Trophoblast cell (in vitro differentiated cells and primary cell): ENCODE data around the gene TNIK.

Experiments used
- DNase-seq, 2 donors: peaks; one replicate each; pipeline ENCODE4 v3.0.0-alpha.2; 2016
- H2AFZ ChIP-seq: 2 replicates; pipeline ENCODE4 v1.6.1; 2013; ENCODE audit warnings: low read length, moderate library complexity, mild to moderate bottlenecking; ENCODE audit not compliant: insufficient read depth, poor library complexity
- H2AK5ac ChIP-seq: 2 replicates; pipeline ENCODE4 v1.6.1; 2013; ENCODE audit warnings: mild to moderate bottlenecking, low read length
- H2BK120ac ChIP-seq: 2 replicates; pipeline ENCODE4 v1.6.1; 2013; ENCODE audit warnings: low read length, mild to moderate bottlenecking, moderate library complexity; ENCODE audit not compliant: insufficient read depth, poor library complexity
- H2BK12ac ChIP-seq: 2 replicates; pipeline ENCODE4 v1.6.1; 2013; ENCODE audit warnings: mild to moderate bottlenecking, low read length, moderate library complexity
- H2BK5ac ChIP-seq: 2 replicates; pipeline ENCODE4 v1.6.1; 2013; ENCODE audit warnings: low read length, low read depth, moderate library complexity, mild to moderate bottlenecking; ENCODE audit not compliant: poor library complexity
- H3K14ac ChIP-seq: 2 replicates; pipeline ENCODE4 v1.6.1; 2013; ENCODE audit warnings: mild to moderate bottlenecking, low read length
- H3K18ac ChIP-seq: 2 replicates; pipeline ENCODE4 v1.6.1; 2013; ENCODE audit warnings: mild to moderate bottlenecking, low read length
- H3K23ac ChIP-seq: 2 replicates; pipeline ENCODE4 v1.6.1; 2013; ENCODE audit warnings: low read length
- H3K27ac ChIP-seq: 2 replicates; pipeline ENCODE4 v1.5.1; 2013; ENCODE audit warnings: low read depth, mild to moderate bottlenecking, inconsistent platforms, low read length, moderate library complexity
- H3K27me3 ChIP-seq: 2 replicates; pipeline ENCODE4 v1.6.1; 2013; ENCODE audit warnings: inconsistent platforms, mild to moderate bottlenecking, low read length, moderate library complexity; ENCODE audit not compliant: insufficient read depth
- H3K36me3 ChIP-seq, 2 experiments: 1 replicate in 1 of 2; 2 replicates in 1 of 2; pipeline ENCODE4 v1.6.1; 2013; ENCODE audit warnings: low read length in 2 of 2, mild to moderate bottlenecking in 2 of 2, moderate library complexity in 1 of 2; ENCODE audit not compliant: insufficient read depth in 2 of 2, control insufficient read depth in 1 of 2
- H3K4ac ChIP-seq: 2 replicates; pipeline ENCODE4 v1.6.1; 2013; ENCODE audit warnings: low read depth, mild to moderate bottlenecking, low read length, moderate library complexity
- H3K4me1 ChIP-seq, 2 experiments: 1 replicate in 1 of 2; 2 replicates in 1 of 2; pipeline ENCODE4 v1.6.1; 2013; ENCODE audit warnings: low read length in 2 of 2, mild to moderate bottlenecking in 2 of 2, moderate library complexity in 1 of 2; ENCODE audit not compliant: insufficient read depth in 2 of 2, control insufficient read depth in 1 of 2
- H3K4me2 ChIP-seq: 2 replicates; pipeline ENCODE4 v1.6.1; 2013; ENCODE audit warnings: inconsistent platforms, mild to moderate bottlenecking, low read length, moderate library complexity
- H3K4me3 ChIP-seq: 2 replicates; pipeline ENCODE4 v1.5.1; 2013; ENCODE audit warnings: mild to moderate bottlenecking, low read depth, low read length, inconsistent platforms
- H3K79me1 ChIP-seq: one replicate; pipeline ENCODE4 v1.6.1; 2013; ENCODE audit warnings: low read length
- H3K79me2 ChIP-seq: 2 replicates; pipeline ENCODE4 v1.6.1; 2013; ENCODE audit warnings: low read length, mild to moderate bottlenecking; ENCODE audit not compliant: control insufficient read depth, insufficient read depth, poor library complexity
- H3K9ac ChIP-seq: 2 replicates; pipeline ENCODE4 v1.6.1; 2013; ENCODE audit warnings: mild to moderate bottlenecking, low read length
- H3K9me3 ChIP-seq: 2 replicates; pipeline ENCODE4 v1.6.1; 2013; ENCODE audit warnings: low read depth, mild to moderate bottlenecking, control low read depth, inconsistent platforms, low read length; ENCODE audit not compliant: insufficient read depth
- H4K12ac ChIP-seq: 2 replicates; pipeline ENCODE4 v1.6.1; 2013; ENCODE audit warnings: low read depth, mild to moderate bottlenecking, low read length, moderate library complexity
- H4K8ac ChIP-seq: 2 replicates; pipeline ENCODE4 v1.6.1; 2013; ENCODE audit warnings: low read depth, mild to moderate bottlenecking, low read length, moderate library complexity
- H4K91ac ChIP-seq: one replicate; pipeline ENCODE4 v1.6.1; 2013; ENCODE audit warnings: low read depth, mild to moderate bottlenecking, low read length, moderate library complexity
- WGBS: extraction: QIAGEN DNeasy Blood & Tissue Kit; methylation state at CpG from one replicate; pipeline ENCODE4 v1.1.7; 2013; ENCODE audit warnings: missing lambda C conversion rate; ENCODE audit not compliant: insufficient read length, insufficient coverage; ENCODE audit errors: extremely low coverage; 5-methylcytosine and 5-hydroxymethylcytosine counted together

TNIK gene

DNA sequence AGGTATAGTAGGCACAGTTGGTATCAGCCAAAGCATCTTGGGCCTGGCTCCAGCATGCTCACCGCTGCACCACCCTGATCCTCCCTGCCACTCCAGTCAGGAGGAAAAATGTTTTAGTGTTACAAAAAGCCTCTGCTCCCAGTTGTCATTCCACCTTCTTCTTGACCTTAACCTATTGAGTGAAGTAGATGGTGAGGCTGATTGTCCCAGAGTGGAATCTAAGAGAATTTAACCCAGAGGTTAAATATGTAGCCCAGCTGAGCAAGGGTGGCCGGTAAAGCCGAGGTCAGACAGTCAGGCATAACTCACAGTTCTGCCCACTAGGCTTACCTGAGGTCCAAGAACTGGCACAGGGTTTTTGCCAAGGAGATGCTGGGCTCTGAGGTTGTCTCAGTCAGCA is 30.7 kb upstream of the TNIK start:
- no peak overlapping the region for H3K4ac ChIP-seq
- H3K9ac ChIP-seq: no peak overlapping the region
- H3K23ac ChIP-seq: no peak overlapping the region
- no peaks in the 10 kb centered on the region for H3K79me2 ChIP-seq
- H3K79me1 ChIP-seq: no peaks in the 10 kb centered on the region
- H2BK12ac ChIP-seq: no peak overlapping the region
- H4K8ac ChIP-seq: no peak overlapping the region
- H3K4me3 ChIP-seq: no peak overlapping the region
- no CpG with 5 or more reads among the region's 3 CpGs for WGBS
- H3K14ac ChIP-seq: no peak overlapping the region
- no peak overlapping the region for H2AFZ ChIP-seq
- H2AK5ac ChIP-seq: no peak overlapping the region
- H3K4me1 ChIP-seq: peaks cover 0 to 11% of the 10 kb centered on the region in 2 experiments
- H3K36me3 ChIP-seq: no peaks in the 10 kb centered on the region
- no peak overlapping the region for H3K18ac ChIP-seq
- no peak overlapping the region for H4K12ac ChIP-seq
- H3K4me2 ChIP-seq: no peak overlapping the region
- no peak overlapping the region for H4K91ac ChIP-seq
- DNase-seq: peak; percentile 55 to 86
- no peak overlapping the region for H3K27ac ChIP-seq
- H3K27me3 ChIP-seq: no peaks in the 10 kb centered on the region
- no peaks in the 10 kb centered on the region for H3K9me3 ChIP-seq
- H2BK120ac ChIP-seq: no peak overlapping the region
- no peak overlapping the region for H2BK5ac ChIP-seq

DNA sequence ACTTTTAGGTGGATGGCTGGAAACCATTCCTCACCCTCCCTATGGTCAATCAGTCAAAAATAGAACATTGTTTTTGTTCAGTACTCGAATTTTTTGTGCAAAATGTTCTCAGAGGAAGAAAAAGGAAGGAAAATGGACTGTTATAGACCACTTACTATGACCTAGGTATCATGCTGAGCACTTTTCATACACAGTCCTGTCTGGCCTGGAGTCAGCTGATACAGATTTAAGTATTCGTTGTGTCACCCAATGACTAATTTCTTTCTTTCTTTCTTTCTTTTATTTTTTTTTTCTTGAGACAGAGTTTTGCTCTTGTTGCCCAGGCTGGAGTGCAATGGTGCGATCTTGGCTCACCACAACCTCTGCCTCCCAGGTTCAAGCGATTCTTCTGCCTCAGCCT is 29.1 kb upstream of the TNIK start:
- H3K4me1 ChIP-seq: peaks cover 0 to 11% of the 10 kb centered on the region in 2 experiments
- H2BK120ac ChIP-seq: no peak overlapping the region
- H3K79me1 ChIP-seq: no peaks in the 10 kb centered on the region
- H3K4me3 ChIP-seq: no peak overlapping the region
- H3K9ac ChIP-seq: no peak overlapping the region
- no peak overlapping the region for H4K8ac ChIP-seq
- H3K79me2 ChIP-seq: no peaks in the 10 kb centered on the region
- WGBS: no CpG with 5 or more reads among the region's 4 CpGs
- no peak overlapping the region for H3K27ac ChIP-seq
- no peak overlapping the region for H2AFZ ChIP-seq
- H3K36me3 ChIP-seq: no peaks in the 10 kb centered on the region
- no peak overlapping the region for H3K4me2 ChIP-seq
- no peak overlapping the region for H3K14ac ChIP-seq
- no peak overlapping the region for H3K18ac ChIP-seq
- no peaks in the 10 kb centered on the region for H3K9me3 ChIP-seq
- no peak overlapping the region for H4K12ac ChIP-seq
- H4K91ac ChIP-seq: no peak overlapping the region
- no peak overlapping the region for H3K4ac ChIP-seq
- no peak overlapping the region for H2BK12ac ChIP-seq
- no peak overlapping the region for H2BK5ac ChIP-seq
- DNase-seq: no peak
- H3K23ac ChIP-seq: no peak overlapping the region
- H3K27me3 ChIP-seq: no peaks in the 10 kb centered on the region
- no peak overlapping the region for H2AK5ac ChIP-seq

DNA sequence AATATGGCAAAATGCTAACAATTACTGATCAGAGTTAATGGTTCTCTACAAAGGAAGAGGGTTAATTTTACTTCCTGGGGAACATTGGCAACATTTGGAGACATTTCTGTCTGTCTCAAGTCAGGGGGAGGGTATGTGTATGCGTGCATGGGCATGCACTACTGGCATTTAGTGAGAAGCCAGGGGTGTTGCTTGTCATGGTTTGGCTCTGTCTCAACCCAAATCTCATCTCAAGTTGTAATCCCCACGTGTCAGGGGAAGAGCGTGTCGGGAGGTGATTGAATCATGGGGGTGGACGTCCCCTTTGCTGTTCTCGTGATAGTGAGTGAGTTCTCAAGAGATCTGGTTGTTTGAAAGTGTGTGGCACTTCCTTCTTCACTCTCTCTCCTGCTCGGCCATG is 28.3 kb upstream of the TNIK start:
- Histone ChIP-seq H3K9me3 (no peaks in the 10 kb centered on the region), H4K8ac (no peak overlapping the region), H3K36me3 (no peaks in the 10 kb centered on the region), H3K79me1 (no peaks in the 10 kb centered on the region), H3K27me3 (no peaks in the 10 kb centered on the region), H2BK12ac (no peak overlapping the region), H2BK5ac (no peak overlapping the region), H3K4ac (no peak overlapping the region), H3K4me1 (peaks cover under 1 to 11% of the 10 kb centered on the region in 2 experiments), H3K9ac (no peak overlapping the region), H2AFZ (no peak overlapping the region), H3K4me3 (no peak overlapping the region), H2BK120ac (no peak overlapping the region), H4K91ac (no peak overlapping the region), H3K18ac (no peak overlapping the region), H3K79me2 (no peaks in the 10 kb centered on the region), H3K4me2 (no peak overlapping the region), H4K12ac (no peak overlapping the region), H2AK5ac (no peak overlapping the region), H3K14ac (no peak overlapping the region), H3K23ac (no peak overlapping the region), H3K27ac (no peak overlapping the region)
- DNase-seq: no peak
- WGBS: no CpG with 5 or more reads among the region's 7 CpGs

DNA sequence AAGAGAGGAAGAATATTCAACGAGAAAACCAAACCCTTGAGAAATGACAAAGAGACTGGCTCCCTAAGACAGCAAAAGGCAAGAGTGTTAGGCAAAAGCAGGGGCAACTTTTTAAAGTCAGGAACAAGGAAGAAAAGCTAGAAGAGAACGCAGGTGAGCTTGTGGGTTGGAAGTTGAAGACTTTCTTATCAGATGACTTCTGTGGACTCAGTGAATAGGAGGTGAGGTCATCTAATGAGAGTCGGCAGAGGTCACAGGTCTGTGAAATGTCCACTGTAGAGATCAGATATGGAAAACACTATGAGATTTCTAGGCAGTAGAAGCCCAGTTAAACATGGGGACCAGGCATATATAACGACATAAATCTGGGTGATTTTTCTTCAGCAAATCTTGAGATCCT is 27.2 kb upstream of the TNIK start:
- Histone ChIP-seq H3K4me2 (no peak overlapping the region), H3K27me3 (no peaks in the 10 kb centered on the region), H2BK12ac (no peak overlapping the region), H3K27ac (no peak overlapping the region), H3K4me3 (no peak overlapping the region), H4K12ac (no peak overlapping the region), H2BK5ac (no peak overlapping the region), H3K4ac (no peak overlapping the region), H2AK5ac (no peak overlapping the region), H3K14ac (no peak overlapping the region), H2AFZ (no peak overlapping the region), H3K4me1 (peaks cover 2 to 11% of the 10 kb centered on the region in 2 experiments), H3K79me2 (no peaks in the 10 kb centered on the region), H3K79me1 (no peaks in the 10 kb centered on the region), H4K91ac (no peak overlapping the region), H4K8ac (no peak overlapping the region), H3K23ac (no peak overlapping the region), H3K18ac (no peak overlapping the region), H2BK120ac (no peak overlapping the region), H3K9ac (no peak overlapping the region), H3K9me3 (no peaks in the 10 kb centered on the region), H3K36me3 (no peaks in the 10 kb centered on the region)
- DNase-seq: peak; percentile 16 to 56
- no CpG with 5 or more reads among the region's 4 CpGs for WGBS
